ENCODE measurements around the gene RILP. TPM values are rescaled to one million over a fixed set of nuclear protein-coding genes. Genes with fewer than 3 reads are reported as not detected.

RILP gene
- total RNA-seq: 10 to 100 TPM in 2 of 4 donors, 1 to 10 TPM in 2; 1.5 to 13.3 (median 8.5) TPM

- peaks cover 0 to 13% of the 10 kb centered on the region in 2 donors for H3K4me1 ChIP-seq
- intact Hi-C loops (cut with DNase I; ENCODE audit: low total_unique reads): loop anchor here (5.0 kb wide), 1 partner anchor 68 kb away; no protein-coding TSS in a partner anchor
- TF ChIP-seq POLR2A (IDR thresholded peaks at IDR 0.05) (peak in 1 of 2 donors; percentile 22), CTCF (IDR thresholded peaks at IDR 0.05) (no peak)
Measured at GRCh38 chr17:1649844-1650501, at the start of gene RILP. TSS of gene RILP (minus strand) at chr17:1649866. CDS start at chr17:1649804, 62 bp downstream.

GRCh38 chr17:1697681-1698080 is 48.0 kb upstream of the RILP start:
- Histone ChIP-seq H3K27ac (no peak overlapping the region), H3K9me3 (no peaks in the 10 kb centered on the region), H3K27me3 (no peaks in the 10 kb centered on the region), H3K4me1 (no peaks in the 10 kb centered on the region), H3K36me3 (no peaks in the 10 kb centered on the region), H3K4me3 (no peak overlapping the region)
- DNase-seq: no peak
- intact Hi-C loops (cut with DNase I; ENCODE audit: low total_unique reads): no loop called here
- no peak for TF ChIP-seq POLR2A (IDR thresholded peaks at IDR 0.05)
- no peak for TF ChIP-seq CTCF (IDR thresholded peaks at IDR 0.05)

More at GRCh38 chr17:1649844-1650501, at the start of gene RILP:
- Histone ChIP-seq H3K9me3 (no peaks in the 10 kb centered on the region), H3K27me3 (no peaks in the 10 kb centered on the region), H3K4me3 (peak within 1 kb of the TSS; percentile 58 to 73), H3K36me3 (no peaks in the 10 kb centered on the region), H3K27ac (peak within 1 kb of the TSS; percentile 97 to 100)
- peak; percentile 70 to 78 for DNase-seq

GRCh38 chr17:1695365-1695764 is 45.7 kb upstream of the RILP start:
- Histone ChIP-seq H3K4me3 (no peak overlapping the region), H3K9me3 (no peaks in the 10 kb centered on the region), H3K27me3 (no peaks in the 10 kb centered on the region), H3K36me3 (no peaks in the 10 kb centered on the region), H3K4me1 (no peaks in the 10 kb centered on the region), H3K27ac (no peak overlapping the region)
- TF ChIP-seq POLR2A (IDR thresholded peaks at IDR 0.05) (no peak), CTCF (IDR thresholded peaks at IDR 0.05) (no peak)
- DNase-seq: no peak
- intact Hi-C loops (cut with DNase I; ENCODE audit: low total_unique reads): no loop called here

GRCh38 chr17:1693339-1693738 is 43.7 kb upstream of the RILP start:
- H3K36me3 ChIP-seq: no peaks in the 10 kb centered on the region

More at GRCh38 chr17:1693339-1693738, 43.7 kb upstream of the RILP start:
- intact Hi-C loops (cut with DNase I; ENCODE audit: low total_unique reads): no loop called here
- TF ChIP-seq CTCF (IDR thresholded peaks at IDR 0.05) (no peak), POLR2A (IDR thresholded peaks at IDR 0.05) (no peak)
- Histone ChIP-seq H3K27ac (no peak overlapping the region), H3K27me3 (no peaks in the 10 kb centered on the region), H3K9me3 (no peaks in the 10 kb centered on the region), H3K4me3 (no peak overlapping the region), H3K4me1 (no peaks in the 10 kb centered on the region)
- no peak for DNase-seq

All from uterus (tissue), 4 donors.